ENCODE data around the gene OXA1L. TPM values are rescaled to one million over a fixed set of nuclear protein-coding genes. Genes with fewer than 3 reads are reported as not detected.
A peak's percentile ranks its signal among the peaks of the same experiment; 100 is the strongest.

OXA1L gene
- total RNA-seq, 1 experiment from 2014 or later = 110 TPM

- Mint-ChIP-seq H3K27me3 (ENCODE audit: insufficient read depth, unreplicated experiment) (no peaks in the 10 kb centered on the region), H3K27ac (ENCODE audit: unreplicated experiment) (peak overlapping the region; percentile 92), H3K9me3 (ENCODE audit: unreplicated experiment) (no peaks in the 10 kb centered on the region), H3K36me3 (ENCODE audit: insufficient read depth, unreplicated experiment) (peaks cover 99% of the 10 kb centered on the region), H3K4me1 (ENCODE audit: low read depth, unreplicated experiment) (peaks cover 50% of the 10 kb centered on the region), H3K4me3 (ENCODE audit: unreplicated experiment) (peak overlapping the region; percentile 68)
- no peaks in the 10 kb centered on the region for H3K27me3 ChIP-seq (replicated peaks; ENCODE audit: control insufficient read depth, insufficient read depth, low read length)
- no peaks in the 10 kb centered on the region; the same call in 1 of the 2 replicates for H3K36me3 ChIP-seq (ENCODE audit: control insufficient read depth, insufficient read depth, low read length)
- no peak overlapping the region for H3K4me3 ChIP-seq (ENCODE audit: low read depth, low read length)
- no peak for TF ChIP-seq CTCF (IDR thresholded peaks at IDR 0.05; ENCODE audit: insufficient read depth in 1 of 2, low read depth in 1 of 2, low read length in 1 of 2, severe bottlenecking in 1 of 2, unreplicated experiment in 1 of 2)
- intact Hi-C loops (cut with micrococcal nuclease; ENCODE audit: unreplicated experiment) = loop anchor here (1.0 to 5.0 kb wide), 3 partner anchors 8 to 235 kb away; partner anchors contain the start of gene SLC7A7
- H3K4me1 ChIP-seq = peaks cover 55% of the 10 kb centered on the region
- no peaks in the 10 kb centered on the region for H3K9me3 ChIP-seq
- DNase-seq = peak; percentile 88 to 93
- TSS peak; percentile 88 for BruUV-seq (replicated peaks)
- ChIA-PET CTCF (interaction anchor here (0.7 to 1.9 kb wide), 13 partner anchors 8 to 237 kb away, joined by 3 to 28 read pairs (median 5); partner anchors contain the start of genes OXA1L and SLC7A7), POLR2A (interaction anchor here (0.7 to 1.6 kb wide), 10 partner anchors 8 to 218 kb away, joined by 3 to 18 read pairs (median 6); partner anchors contain the start of genes DAD1, OXA1L and SLC7A7)
Observed at GRCh38 chr14:22807432-22808087, 41.1 kb downstream of the OXA1L start.

- POLR2A ChIA-PET = interaction anchor here (0.6 to 1.6 kb wide), 3 partner anchors 11 to 237 kb away, joined by 15 to 18 read pairs (median 15); no protein-coding TSS in a partner anchor
- Mint-ChIP-seq H3K4me1 (ENCODE audit: low read depth, unreplicated experiment) (peaks cover 44% of the 10 kb centered on the region), H3K4me3 (ENCODE audit: unreplicated experiment) (peak overlapping the region; percentile 68), H3K36me3 (ENCODE audit: insufficient read depth, unreplicated experiment) (peaks cover 99% of the 10 kb centered on the region), H3K27ac (ENCODE audit: unreplicated experiment) (peak overlapping the region; percentile 92), H3K9me3 (ENCODE audit: unreplicated experiment) (no peaks in the 10 kb centered on the region), H3K27me3 (ENCODE audit: insufficient read depth, unreplicated experiment) (no peaks in the 10 kb centered on the region)
- DNase-seq = no peak
- Histone ChIP-seq H3K9me3 (no peaks in the 10 kb centered on the region), H3K36me3 (ENCODE audit: control insufficient read depth, insufficient read depth, low read length) (peaks cover 2% of the 10 kb centered on the region; the same call in 1 of the 2 replicates), H3K4me1 (peaks cover 58% of the 10 kb centered on the region), H3K4me3 (ENCODE audit: low read depth, low read length) (no peak overlapping the region), H3K27me3 (replicated peaks; ENCODE audit: control insufficient read depth, insufficient read depth, low read length) (no peaks in the 10 kb centered on the region)
- CTCF ChIA-PET = interaction anchor here (1.3 kb wide), 1 partner anchor 42 kb away, joined by 7 read pairs; the partner anchor contains the start of gene OXA1L
- intact Hi-C loops (cut with micrococcal nuclease; ENCODE audit: unreplicated experiment) = loop anchor here (5.0 kb wide), 1 partner anchor 236 kb away; no protein-coding TSS in a partner anchor
- no TSS peak for BruUV-seq (replicated peaks)
- no peak for TF ChIP-seq CTCF (IDR thresholded peaks at IDR 0.05; ENCODE audit: insufficient read depth in 1 of 2, low read depth in 1 of 2, low read length in 1 of 2, severe bottlenecking in 1 of 2, unreplicated experiment in 1 of 2)
Observed at GRCh38 chr14:22808388-22809209, 42.1 kb downstream of the OXA1L start.

GRCh38 chr14:22811722-22812121, 45.2 kb downstream of the OXA1L start:
- POLR2A ChIA-PET = interaction anchor here (1.1 kb wide), 1 partner anchor 25 kb away, joined by 12 read pairs; no protein-coding TSS in a partner anchor
- H3K4me3 ChIP-seq (ENCODE audit: low read depth, low read length) = no peak overlapping the region
- peaks cover 42% of the 10 kb centered on the region for H3K4me1 Mint-ChIP-seq (ENCODE audit: low read depth, unreplicated experiment)
- no peaks in the 10 kb centered on the region for H3K27me3 Mint-ChIP-seq (ENCODE audit: insufficient read depth, unreplicated experiment)
- CTCF ChIA-PET = interaction anchor here (0.6 to 0.7 kb wide), 2 partner anchors 49 to 256 kb away, joined by 3 read pairs; no protein-coding TSS in a partner anchor
- H3K4me3 Mint-ChIP-seq (ENCODE audit: unreplicated experiment) = peak overlapping the region; percentile 63
- TF ChIP-seq CTCF (IDR thresholded peaks at IDR 0.05; ENCODE audit: insufficient read depth in 1 of 2, low read depth in 1 of 2, low read length in 1 of 2, severe bottlenecking in 1 of 2, unreplicated experiment in 1 of 2) = no peak
- peaks cover 2% of the 10 kb centered on the region; the same call in 1 of the 2 replicates for H3K36me3 ChIP-seq (ENCODE audit: control insufficient read depth, insufficient read depth, low read length)
- H3K27me3 ChIP-seq (replicated peaks; ENCODE audit: control insufficient read depth, insufficient read depth, low read length) = no peaks in the 10 kb centered on the region
- H3K27ac Mint-ChIP-seq (ENCODE audit: unreplicated experiment) = no peak overlapping the region
- peaks cover 91% of the 10 kb centered on the region for H3K36me3 Mint-ChIP-seq (ENCODE audit: insufficient read depth, unreplicated experiment)
- BruUV-seq (replicated peaks) = no TSS peak
- DNase-seq = no peak
- H3K4me1 ChIP-seq = peaks cover 55% of the 10 kb centered on the region
- intact Hi-C loops (cut with micrococcal nuclease; ENCODE audit: unreplicated experiment) = no loop called here
- no peaks in the 10 kb centered on the region for H3K9me3 ChIP-seq
- H3K9me3 Mint-ChIP-seq (ENCODE audit: unreplicated experiment) = no peaks in the 10 kb centered on the region
